Gastrocnemius medialis (tissue), 4 donors: ENCODE data around the gene OR6A2.

ENCODE experiments used
- POLR2A ChIP-seq, 2 donors: fragments of 450-650 bp; IDR thresholded peaks; one replicate each; pipeline ENCODE4 v1.6.1; 2017; ENCODE audit warnings: antibody characterized with exemption in 2 of 2, mild to moderate bottlenecking in 2 of 2, moderate library complexity in 2 of 2
- TF ChIP-seq, protein P1 (sequence below), 5 experiments: fragments of 450-650 bp in 3 of 5; fragments of 200-600 bp in 2 of 5; sonication (generic) in 2 of 5; IDR thresholded peaks in 4 of 5; conservative IDR thresholded peaks in 1 of 5; 1 replicate in 4 of 5; 2 replicates in 1 of 5; pipeline ENCODE4 v1.5.1; 2016 to 2019; ENCODE audit warnings: antibody characterized with exemption in 5 of 5, mild to moderate bottlenecking in 3 of 5, moderate library complexity in 3 of 5

DNA sequence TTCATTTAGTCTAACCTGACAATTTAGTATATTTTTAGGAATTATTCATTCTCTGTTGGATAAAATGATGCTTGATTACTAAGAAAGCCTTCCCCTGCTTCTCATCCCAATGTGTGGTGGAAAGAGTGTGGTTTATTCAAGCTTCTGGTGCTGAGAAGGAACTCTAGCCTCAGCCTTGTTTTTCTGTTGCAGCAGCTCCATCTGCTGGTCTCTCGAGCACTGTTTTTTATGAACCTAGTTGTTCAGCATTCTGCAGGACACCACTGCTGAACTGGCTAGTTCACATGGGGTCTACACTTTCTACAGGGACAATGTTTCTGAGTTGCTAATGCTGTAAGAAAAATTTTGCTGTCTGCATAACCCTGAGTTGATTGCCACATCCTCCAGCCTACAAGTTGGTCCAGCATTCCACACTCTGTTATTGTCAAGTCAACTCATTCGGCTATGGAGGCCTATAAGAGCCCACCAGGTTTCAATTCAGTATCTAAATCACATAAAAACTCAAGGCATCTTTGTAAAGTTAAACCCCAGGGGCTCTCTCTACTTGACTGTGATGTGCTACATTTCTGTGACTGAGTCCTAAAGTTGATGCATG is 42.0 kb downstream of the OR6A2 start:
- TF ChIP-seq, protein P1, sequence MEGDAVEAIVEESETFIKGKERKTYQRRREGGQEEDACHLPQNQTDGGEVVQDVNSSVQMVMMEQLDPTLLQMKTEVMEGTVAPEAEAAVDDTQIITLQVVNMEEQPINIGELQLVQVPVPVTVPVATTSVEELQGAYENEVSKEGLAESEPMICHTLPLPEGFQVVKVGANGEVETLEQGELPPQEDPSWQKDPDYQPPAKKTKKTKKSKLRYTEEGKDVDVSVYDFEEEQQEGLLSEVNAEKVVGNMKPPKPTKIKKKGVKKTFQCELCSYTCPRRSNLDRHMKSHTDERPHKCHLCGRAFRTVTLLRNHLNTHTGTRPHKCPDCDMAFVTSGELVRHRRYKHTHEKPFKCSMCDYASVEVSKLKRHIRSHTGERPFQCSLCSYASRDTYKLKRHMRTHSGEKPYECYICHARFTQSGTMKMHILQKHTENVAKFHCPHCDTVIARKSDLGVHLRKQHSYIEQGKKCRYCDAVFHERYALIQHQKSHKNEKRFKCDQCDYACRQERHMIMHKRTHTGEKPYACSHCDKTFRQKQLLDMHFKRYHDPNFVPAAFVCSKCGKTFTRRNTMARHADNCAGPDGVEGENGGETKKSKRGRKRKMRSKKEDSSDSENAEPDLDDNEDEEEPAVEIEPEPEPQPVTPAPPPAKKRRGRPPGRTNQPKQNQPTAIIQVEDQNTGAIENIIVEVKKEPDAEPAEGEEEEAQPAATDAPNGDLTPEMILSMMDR (IDR thresholded peaks at IDR 0.05 in 4 of 5, conservative IDR thresholded peaks at IDR 0.05 in 1 of 5): peak in 3 of 5 experiments; percentile 30 to 37 (median 35)
- no peak for TF ChIP-seq POLR2A (IDR thresholded peaks at IDR 0.05)
